ENCODE data around the gene VPS16. TPM values are rescaled to one million over a fixed set of nuclear protein-coding genes. Genes with fewer than 3 reads are reported as not detected.

Gene VPS16
- total RNA-seq, 4 donors from 2014 or later, result 29.2 to 42.2 (median 36.7) TPM

DNA sequence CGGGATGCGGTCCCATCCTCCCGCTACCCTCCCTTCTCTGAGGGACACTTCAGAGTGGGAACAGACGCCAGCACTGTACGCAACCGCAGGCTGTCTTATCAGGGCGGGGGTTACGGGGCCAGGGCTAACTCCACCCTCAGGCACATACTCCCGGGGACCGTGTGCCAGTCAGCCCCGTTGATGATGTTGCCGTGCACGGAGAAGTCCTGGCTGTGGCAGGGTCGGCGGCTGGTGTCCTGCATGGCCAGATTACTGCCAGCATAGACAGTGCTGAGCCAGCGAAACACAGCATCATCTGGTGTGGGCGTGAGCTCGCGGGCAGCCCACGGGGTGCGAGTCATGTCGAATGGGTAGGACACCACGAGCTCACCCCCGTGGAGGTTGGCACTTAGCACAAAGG lies 45.1 kb upstream of the VPS16 start:
- no peaks in the 10 kb centered on the region for H3K36me3 ChIP-seq
- DNase-seq, result no peak
- peaks cover 38% of the 10 kb centered on the region for H3K27me3 ChIP-seq
- no peak overlapping the region for H3K27ac ChIP-seq
- no peak for TF ChIP-seq POLR2AphosphoS5 (IDR thresholded peaks at IDR 0.05)
- no peak for TF ChIP-seq POLR2A (IDR thresholded peaks at IDR 0.05)
- peaks cover 0 to 10% (median 7%) of the 10 kb centered on the region in 4 donors for H3K4me1 ChIP-seq
- in situ Hi-C loops (cut with MboI; ENCODE audit: low pct_ligation_motif_present in 1 of 4, low pct_unique_long_range_greater_than_20kb in 1 of 4, low sequenced_read_pairs in 3 of 4) (no loop called here), intact Hi-C loops (cut with DNase I; ENCODE audit: low total_unique reads) (loop anchor here (5.0 to 10.0 kb wide), 2 partner anchors 212 to 651 kb away; no protein-coding TSS in a partner anchor)
- 74% methylated on average over 24 of the region's 24 CpGs; no CpG with 5 or more reads in 1 of the 2 donors for WGBS, 2 donors (ENCODE audit: low coverage in 1 of 2)
- no peak overlapping the region for H3K4me3 ChIP-seq
- no peaks in the 10 kb centered on the region for H3K9me3 ChIP-seq

DNA sequence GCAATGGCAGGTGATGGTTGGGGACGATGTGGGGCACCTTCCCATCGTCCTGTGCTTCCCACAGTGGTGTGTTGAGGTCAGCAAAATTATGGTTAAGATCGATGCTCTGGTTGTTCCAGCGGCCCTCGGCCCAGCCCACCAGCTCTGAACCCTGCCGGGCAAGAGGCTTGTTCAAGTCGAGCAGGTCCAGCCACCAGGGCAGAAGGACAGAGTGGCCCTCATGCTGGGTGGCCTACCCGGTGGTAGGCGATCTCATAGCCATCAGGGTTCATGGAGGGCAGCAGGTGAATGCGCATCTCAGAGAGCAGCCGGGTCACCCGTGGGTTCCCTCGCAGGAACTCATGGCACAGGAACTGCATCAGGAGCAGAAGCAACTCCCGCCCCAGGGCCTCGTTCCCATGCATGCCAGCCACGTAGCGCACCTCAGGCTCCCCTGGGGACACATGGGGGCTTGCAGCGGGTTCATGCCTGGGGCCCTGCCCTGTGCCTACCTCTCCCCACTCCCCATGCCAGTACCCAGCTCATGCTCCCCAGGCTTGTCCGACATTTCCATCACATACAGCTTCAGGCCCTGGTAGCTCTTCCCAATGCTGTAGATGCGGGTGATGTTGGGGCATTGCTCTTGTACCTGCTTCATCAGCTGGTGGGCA lies 44.4 kb upstream of the VPS16 start:
- TF ChIP-seq POLR2AphosphoS5 (IDR thresholded peaks at IDR 0.05), result no peak
- TF ChIP-seq EP300 (IDR thresholded peaks at IDR 0.05; ENCODE audit: low read depth), result no peak
- TF ChIP-seq, protein P1, sequence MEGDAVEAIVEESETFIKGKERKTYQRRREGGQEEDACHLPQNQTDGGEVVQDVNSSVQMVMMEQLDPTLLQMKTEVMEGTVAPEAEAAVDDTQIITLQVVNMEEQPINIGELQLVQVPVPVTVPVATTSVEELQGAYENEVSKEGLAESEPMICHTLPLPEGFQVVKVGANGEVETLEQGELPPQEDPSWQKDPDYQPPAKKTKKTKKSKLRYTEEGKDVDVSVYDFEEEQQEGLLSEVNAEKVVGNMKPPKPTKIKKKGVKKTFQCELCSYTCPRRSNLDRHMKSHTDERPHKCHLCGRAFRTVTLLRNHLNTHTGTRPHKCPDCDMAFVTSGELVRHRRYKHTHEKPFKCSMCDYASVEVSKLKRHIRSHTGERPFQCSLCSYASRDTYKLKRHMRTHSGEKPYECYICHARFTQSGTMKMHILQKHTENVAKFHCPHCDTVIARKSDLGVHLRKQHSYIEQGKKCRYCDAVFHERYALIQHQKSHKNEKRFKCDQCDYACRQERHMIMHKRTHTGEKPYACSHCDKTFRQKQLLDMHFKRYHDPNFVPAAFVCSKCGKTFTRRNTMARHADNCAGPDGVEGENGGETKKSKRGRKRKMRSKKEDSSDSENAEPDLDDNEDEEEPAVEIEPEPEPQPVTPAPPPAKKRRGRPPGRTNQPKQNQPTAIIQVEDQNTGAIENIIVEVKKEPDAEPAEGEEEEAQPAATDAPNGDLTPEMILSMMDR (IDR thresholded peaks at IDR 0.05), result no peak
- TF ChIP-seq POLR2A (IDR thresholded peaks at IDR 0.05), result no peak
- Histone ChIP-seq H3K4me3 (no peak overlapping the region), H3K36me3 (no peaks in the 10 kb centered on the region), H3K27ac (no peak overlapping the region), H3K27me3 (peaks cover 45% of the 10 kb centered on the region), H3K9me3 (no peaks in the 10 kb centered on the region), H3K4me1 (peaks cover 0 to 17% (median 14%) of the 10 kb centered on the region in 4 donors)
- intact Hi-C loops (cut with DNase I; ENCODE audit: low total_unique reads), result loop anchor here (5.0 to 10.0 kb wide), 2 partner anchors 211 to 651 kb away; no protein-coding TSS in a partner anchor
- in situ Hi-C loops (cut with MboI; ENCODE audit: low pct_ligation_motif_present in 1 of 4, low pct_unique_long_range_greater_than_20kb in 1 of 4, low sequenced_read_pairs in 3 of 4), result no loop called here
- no peak for DNase-seq
- WGBS, 2 donors (ENCODE audit: low coverage in 1 of 2), result 89% methylated on average over 13 of the region's 20 CpGs; no CpG with 5 or more reads in 1 of the 2 donors

DNA sequence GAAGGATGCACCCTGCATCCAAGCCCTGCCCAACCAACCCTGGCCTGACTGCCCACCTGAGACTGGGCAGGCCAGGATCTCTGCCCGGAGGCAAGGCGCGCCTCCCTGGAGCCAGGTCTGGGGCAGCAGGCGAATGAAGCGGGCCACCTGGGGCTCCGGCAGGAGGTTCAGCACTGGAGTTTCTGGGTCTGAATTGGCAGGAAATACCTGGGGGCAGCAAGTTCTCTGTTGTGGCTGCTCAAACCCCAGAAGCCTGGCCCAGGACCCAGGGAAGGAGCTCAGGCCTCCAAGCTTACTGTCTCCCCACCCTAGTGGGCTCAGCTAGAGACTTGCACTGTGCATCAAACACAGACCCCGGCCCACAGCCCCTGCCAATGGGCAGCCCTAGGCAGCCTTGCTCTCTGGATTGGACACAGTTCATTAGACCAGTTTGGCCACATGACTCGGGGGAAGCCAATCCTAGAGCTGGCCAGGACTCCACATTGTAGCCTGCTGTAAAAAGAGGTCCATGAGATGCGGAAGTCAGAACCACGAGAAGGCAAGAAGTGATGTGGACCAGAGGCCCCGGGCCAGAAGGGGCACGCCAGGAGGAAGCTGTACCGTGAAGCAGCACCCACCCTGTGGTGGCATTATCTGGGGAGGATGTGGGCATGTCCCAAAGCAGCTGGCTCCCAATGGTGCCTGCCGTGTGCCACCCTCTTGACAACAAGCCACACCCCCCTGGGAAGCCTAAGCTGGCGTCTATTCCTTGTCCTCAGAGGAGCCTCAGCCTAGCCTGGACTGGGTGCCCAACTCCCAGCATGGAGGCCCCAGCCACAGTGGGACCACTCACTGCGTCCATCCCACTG lies 43.2 kb upstream of the VPS16 start:
- Histone ChIP-seq H3K27ac (no peak overlapping the region), H3K9me3 (no peaks in the 10 kb centered on the region), H3K4me3 (no peak overlapping the region), H3K4me1 (peaks cover 0 to 20% (median 16%) of the 10 kb centered on the region in 4 donors), H3K27me3 (peaks cover 51% of the 10 kb centered on the region), H3K36me3 (no peaks in the 10 kb centered on the region)
- TF ChIP-seq, protein P1 (IDR thresholded peaks at IDR 0.05), result no peak
- TF ChIP-seq POLR2A (IDR thresholded peaks at IDR 0.05) (no peak), EP300 (IDR thresholded peaks at IDR 0.05; ENCODE audit: low read depth) (no peak), POLR2AphosphoS5 (IDR thresholded peaks at IDR 0.05) (no peak)
- WGBS, 2 donors (ENCODE audit: low coverage in 1 of 2), result 65% methylated on average over 10 of the region's 16 CpGs; no CpG with 5 or more reads in 1 of the 2 donors
- intact Hi-C loops (cut with DNase I; ENCODE audit: low total_unique reads), result loop anchor here (5.0 to 10.0 kb wide), 2 partner anchors 210 to 653 kb away; no protein-coding TSS in a partner anchor
- no peak for DNase-seq
- in situ Hi-C loops (cut with MboI; ENCODE audit: low pct_ligation_motif_present in 1 of 4, low pct_unique_long_range_greater_than_20kb in 1 of 4, low sequenced_read_pairs in 3 of 4), result no loop called here

DNA sequence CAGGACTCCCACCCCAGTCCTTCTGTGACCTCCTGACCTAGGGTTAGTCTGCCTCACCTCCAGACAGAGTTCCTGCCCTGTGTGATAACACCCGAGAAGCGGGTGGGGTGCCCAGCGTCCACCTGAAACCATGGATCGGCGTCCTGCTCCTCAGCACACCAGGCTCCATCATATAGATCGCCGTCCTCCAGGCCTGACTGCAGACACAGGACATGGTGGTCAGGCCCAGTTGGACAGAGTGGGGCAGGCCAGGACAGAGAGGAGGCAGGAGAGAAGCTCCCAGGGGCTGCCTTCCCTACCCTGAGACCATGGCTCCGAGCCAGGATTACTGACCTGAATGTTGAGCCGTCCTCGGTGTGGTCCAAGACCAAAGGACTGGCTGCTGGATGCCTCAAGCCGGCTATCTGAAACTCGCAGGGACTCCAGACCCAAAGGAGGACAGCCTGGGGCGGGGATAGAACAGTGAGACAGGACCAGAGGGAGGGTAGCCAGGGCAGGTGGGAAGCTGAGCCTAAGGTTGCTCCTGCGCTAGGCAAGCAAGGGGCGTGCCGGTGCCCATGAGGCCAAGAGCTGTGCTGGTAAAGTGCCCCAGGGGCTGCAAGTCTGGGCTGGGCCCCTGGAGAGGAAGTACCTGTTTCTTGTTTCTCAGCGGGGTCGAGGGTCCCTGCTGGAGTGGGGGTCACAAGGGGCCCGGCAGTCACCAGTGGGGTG lies 42.3 kb upstream of the VPS16 start:
- DNase-seq, result no peak
- no peaks in the 10 kb centered on the region for H3K36me3 ChIP-seq
- in situ Hi-C loops (cut with MboI; ENCODE audit: low pct_ligation_motif_present in 1 of 4, low pct_unique_long_range_greater_than_20kb in 1 of 4, low sequenced_read_pairs in 3 of 4), result no loop called here
- peaks cover 0 to 20% (median 16%) of the 10 kb centered on the region in 4 donors for H3K4me1 ChIP-seq
- 42 to 90% methylated on average over 2 to 19 of the region's 19 CpGs for WGBS, 2 donors (ENCODE audit: low coverage in 1 of 2)
- H3K4me3 ChIP-seq, result no peak overlapping the region
- no peaks in the 10 kb centered on the region for H3K9me3 ChIP-seq
- TF ChIP-seq POLR2A (IDR thresholded peaks at IDR 0.05) (no peak), POLR2AphosphoS5 (IDR thresholded peaks at IDR 0.05) (no peak), EP300 (IDR thresholded peaks at IDR 0.05; ENCODE audit: low read depth) (no peak)
- TF ChIP-seq, protein P1 (IDR thresholded peaks at IDR 0.05), result no peak
- intact Hi-C loops (cut with DNase I; ENCODE audit: low total_unique reads), result loop anchor here (5.0 to 10.0 kb wide), 2 partner anchors 209 to 653 kb away; no protein-coding TSS in a partner anchor
- H3K27ac ChIP-seq, result no peak overlapping the region
- peaks cover 60% of the 10 kb centered on the region for H3K27me3 ChIP-seq

Measured in transverse colon (tissue), 4 donors.